NCI-H2171 (cell line): Measurements from ENCODE around the gene CDC42BPB.
A peak's percentile ranks its signal among the peaks of the same experiment; 100 is the strongest.

Source experiments
- DNase-seq: peaks from one replicate; lab custom pipeline; 2025; lab: John Stamatoyannopoulos, UW

Gene CDC42BPB

GRCh38 chr14:102943979-102944378 lies 113.4 kb downstream of the CDC42BPB start:
- DNase-seq = no peak

DNA sequence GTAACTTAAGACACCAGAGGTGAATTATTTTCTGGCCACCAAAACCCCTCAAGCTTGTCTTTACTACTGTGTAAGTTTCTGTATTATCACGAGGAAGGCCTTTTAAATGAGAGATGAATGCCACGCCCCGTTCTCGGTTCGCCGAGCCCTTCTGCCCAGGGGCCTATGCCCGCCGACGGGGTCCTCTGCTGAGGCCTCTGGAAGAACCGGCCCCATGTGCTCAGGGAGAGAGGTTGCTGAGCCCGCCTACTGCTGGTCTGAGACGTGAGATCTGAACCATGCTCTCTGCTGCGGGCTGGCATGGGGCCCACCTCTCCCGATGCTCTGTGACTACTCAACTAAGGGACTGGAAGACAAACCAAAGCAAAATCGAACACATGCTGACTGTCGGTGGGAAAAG lies 113.9 kb downstream of the CDC42BPB start:
- no peak for DNase-seq

- no peak for DNase-seq
Measured at GRCh38 chr14:102942069-102942468, 115.3 kb downstream of the CDC42BPB start.

DNA sequence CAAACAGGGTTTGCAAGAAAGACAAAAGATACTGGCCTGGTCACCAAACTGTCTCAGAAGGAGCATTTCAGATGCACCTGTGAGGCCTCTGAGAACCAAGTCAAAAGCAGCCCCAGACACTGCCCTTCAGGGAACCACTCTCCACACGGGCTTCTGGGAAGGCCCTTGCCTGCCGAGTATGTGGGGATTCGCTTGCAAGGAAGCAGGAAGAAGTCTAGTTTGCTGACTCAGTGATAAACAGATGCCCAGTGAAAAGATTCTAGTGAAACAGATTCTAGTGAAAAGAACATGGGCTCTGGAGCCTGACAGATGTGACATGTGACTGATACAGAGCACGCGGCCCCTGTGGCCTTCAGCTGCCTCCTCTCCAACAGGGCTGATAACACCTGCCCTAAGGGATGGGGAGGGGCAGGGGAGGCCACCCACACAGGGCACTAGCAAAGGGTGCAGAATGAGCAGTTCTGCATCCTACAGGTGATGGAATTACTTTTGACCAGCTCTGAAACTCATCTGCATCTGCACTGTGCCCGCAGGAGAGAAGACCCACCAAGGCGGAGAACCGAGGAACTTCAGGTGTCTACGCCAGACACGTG lies 115.8 kb downstream of the CDC42BPB start:
- no peak for DNase-seq

DNA sequence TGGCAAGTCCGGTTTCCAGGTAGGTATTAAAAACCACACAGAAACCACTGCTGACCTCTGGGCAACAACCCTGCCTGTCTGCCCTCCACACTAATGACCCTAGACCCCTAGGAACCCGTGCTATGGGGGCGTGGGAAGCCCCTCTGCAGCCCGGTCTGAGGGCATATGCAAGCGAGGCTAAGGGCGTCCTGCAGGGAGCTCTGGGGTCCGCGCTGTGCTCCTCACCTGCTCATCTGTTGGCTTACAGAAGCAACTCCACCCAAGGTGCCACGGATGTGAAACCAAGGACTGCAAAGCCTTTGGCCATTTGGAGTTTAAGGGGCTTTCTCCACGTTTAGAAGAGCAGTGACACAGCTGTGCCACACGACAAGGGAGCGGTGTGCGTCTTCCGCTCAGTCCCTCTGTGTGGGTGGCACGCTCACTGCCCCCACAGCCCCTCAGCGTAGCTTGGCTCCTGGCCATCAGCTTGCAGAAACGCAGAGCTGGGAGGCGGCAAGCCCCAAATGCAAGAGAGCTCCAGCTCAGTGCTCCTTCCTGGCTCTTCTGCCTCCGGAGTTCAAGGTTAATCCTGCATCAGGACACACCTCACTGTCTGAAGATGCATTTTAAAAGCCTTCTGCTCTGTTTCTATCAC lies 116.5 kb downstream of the CDC42BPB start:
- no peak for DNase-seq

DNA sequence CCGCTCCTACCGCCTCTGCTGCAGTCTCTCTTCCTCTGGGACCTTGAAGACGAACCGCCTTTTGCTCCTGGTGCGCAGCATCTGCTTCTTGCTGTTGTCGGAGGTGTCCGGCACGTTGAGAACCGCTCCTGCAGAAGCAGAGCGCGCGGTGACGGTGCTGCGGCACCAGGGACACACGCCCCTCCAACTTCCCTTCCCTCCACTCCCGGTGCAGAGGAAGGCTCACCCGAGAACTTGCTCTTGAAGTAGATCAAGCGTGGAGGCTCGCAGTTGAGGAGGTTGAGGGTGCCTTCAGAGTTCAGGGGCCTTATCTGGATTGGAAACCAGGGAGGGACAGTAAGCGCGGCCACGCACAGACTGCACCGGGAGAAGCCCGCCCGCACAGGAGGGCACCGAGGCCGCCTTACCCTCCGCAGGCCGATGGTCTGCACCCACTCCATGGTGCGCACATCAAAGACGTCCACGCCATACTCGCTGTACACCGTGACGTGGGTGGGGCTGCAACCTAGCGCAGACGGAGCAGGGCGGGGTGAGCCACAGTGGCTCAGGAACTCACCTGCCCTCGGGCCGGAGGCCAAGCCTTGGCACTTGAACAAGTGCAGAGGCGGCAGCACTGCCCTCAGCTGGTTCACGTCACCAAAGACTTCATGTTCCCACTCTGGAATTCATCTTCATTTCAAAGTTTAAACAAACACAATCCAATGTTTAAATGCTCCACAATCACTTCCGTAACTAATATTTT lies 117.4 kb downstream of the CDC42BPB start:
- DNase-seq = no peak

GRCh38 chr14:102939329-102939728 lies 118.0 kb downstream of the CDC42BPB start:
- DNase-seq = no peak

DNA sequence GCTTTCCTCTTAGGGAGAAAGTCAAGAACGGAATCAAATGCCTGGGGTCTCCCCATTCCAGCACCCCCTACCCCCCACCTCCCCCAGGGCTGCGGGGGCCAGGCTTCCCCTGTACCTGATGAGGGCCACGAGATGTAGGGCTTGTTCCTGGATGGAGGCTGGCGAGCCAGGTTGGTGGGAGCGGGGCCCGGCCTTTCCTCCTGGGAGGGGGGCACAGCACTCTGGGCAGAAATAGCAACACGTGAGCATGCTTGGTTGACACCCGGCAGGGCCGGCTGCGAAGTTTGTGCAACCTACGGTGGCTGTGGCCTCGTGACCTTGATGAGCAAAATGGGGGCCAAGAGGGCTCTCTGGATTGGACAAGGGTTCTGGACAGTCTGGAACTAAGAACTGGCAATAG lies 119.2 kb downstream of the CDC42BPB start:
- DNase-seq = no peak

DNA sequence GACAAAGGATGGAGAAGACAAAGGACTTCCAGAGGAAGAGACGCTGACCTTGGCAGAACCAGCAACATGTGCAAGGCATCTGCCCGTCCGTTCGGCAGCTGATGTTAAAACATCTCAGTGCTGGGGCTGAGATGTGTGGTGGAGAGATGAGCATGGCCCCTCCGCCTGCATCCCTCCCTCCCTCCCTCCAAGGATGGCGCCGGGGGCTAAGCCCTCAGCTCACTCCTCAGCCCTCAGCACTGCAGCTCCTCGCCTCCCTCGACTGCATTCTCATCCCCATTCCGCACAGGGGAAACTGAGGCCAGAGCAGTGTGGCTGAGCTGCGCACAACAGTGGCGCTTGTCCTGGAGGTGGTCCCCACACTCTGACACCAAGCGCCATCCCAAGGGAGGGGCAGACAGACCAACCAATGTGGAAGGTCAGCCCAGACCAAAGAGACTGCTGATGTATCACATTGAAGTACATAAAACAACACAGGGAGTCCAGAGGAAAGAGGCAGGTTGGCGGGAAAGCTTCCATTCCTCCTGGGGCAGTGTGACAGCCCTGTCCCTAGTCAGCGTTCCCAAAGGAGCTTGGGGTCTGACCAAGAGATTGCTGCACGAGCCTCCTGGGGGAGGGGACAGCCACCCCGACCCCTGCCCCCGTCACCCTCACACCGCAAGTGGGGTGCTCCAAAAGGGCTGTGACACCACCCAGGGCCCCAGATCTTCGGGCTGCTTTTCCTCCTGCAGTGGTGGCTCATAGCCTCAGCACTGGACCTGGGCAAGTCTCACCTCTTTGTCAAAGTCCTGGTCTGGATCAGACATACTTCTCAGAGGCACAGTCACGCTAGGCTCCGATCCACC lies 119.8 kb downstream of the CDC42BPB start:
- no peak for DNase-seq

DNA sequence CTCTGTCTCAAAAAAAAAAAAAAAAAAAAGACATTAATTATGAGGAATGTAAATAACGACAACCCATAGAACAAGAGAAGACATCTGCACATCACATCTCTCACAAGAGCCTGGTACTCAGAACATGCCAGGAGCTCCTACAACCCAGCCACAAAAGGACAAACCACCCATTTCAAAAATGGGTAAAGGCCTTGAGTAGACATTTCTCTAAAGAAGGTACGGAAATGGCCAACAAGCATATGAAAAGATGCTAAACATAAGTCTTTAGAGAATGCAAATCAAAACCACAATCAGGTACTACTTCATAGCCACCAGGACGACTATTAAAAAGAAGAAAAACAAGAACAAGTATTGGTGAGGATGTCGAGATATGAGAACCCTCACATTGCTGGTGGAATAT lies 121.6 kb downstream of the CDC42BPB start:
- DNase-seq = no peak

GRCh38 chr14:102933618-102934231 lies 123.6 kb downstream of the CDC42BPB start:
- no peak for DNase-seq

DNA sequence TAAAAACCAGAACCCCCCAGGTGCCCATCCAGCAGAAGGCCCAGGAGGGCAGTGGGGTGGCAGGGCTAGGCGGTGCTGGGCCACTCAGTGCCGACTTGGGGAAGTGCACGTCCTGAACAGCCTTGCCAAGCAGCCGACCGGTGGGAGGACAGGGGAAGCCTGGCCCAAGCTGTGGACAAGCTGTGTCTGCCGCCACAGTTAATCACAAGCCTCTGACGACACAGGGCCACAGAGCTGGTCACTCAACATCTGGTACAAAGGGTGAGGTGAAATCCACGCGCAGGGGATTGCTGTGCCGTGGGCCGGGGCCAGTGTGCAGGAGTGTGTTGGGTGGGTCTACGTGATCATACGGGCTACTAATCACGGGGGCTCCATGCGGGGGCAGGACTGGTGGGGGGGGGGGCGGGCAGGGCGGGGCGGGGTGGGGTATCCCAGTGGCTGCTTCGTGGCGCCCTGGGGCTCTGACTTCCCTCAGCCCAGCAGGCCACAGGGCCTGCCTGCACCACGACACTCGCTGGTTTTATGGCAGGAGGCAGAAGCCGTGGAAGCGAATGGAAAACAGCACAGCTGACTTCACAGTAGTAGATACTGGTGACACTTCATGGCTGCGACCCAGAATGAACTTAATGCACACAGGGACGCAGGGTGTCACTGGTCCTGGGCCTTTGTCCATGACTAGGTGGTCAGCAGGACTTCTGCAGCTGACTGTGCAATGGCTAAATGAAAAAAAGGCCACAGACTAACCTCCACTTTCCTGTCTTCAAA lies 124.7 kb downstream of the CDC42BPB start:
- no peak for DNase-seq

- no peak for DNase-seq
Measured at GRCh38 chr14:102931580-102932285, 125.6 kb downstream of the CDC42BPB start.

GRCh38 chr14:102930753-102931579 lies 126.4 kb downstream of the CDC42BPB start:
- DNase-seq = no peak

GRCh38 chr14:102930138-102930752 lies 127.1 kb downstream of the CDC42BPB start:
- DNase-seq = peak; percentile 58

GRCh38 chr14:102929241-102930137 lies 127.9 kb downstream of the CDC42BPB start:
- no peak for DNase-seq

GRCh38 chr14:102928412-102929240 lies 128.7 kb downstream of the CDC42BPB start:
- DNase-seq = peak; percentile 96
